ENCODE data around the gene PLPP3.
"Not testable (repeated sequence)": the region's sequence is repeated elsewhere in the genome, so short reads cannot be mapped to it uniquely, and the experiment has no call there.

Gene PLPP3

GRCh38 chr1:56625819-56626440 is 46.6 kb upstream of the PLPP3 start:
- no peak overlapping the region for H3K4me2 ChIP-seq (ENCODE audit: low read length)
- no peaks in the 10 kb centered on the region for H3K4me1 ChIP-seq
- H3K79me2 ChIP-seq, result no peaks in the 10 kb centered on the region
- no peak for TF ChIP-seq CTCF (IDR thresholded peaks at IDR 0.05)
- no peak overlapping the region for H3K27ac ChIP-seq
- H3K9ac ChIP-seq, result no peak overlapping the region
- H3K27me3 ChIP-seq (ENCODE audit: control insufficient read depth, insufficient read depth, low read length), result no peaks in the 10 kb centered on the region
- H3K36me3 ChIP-seq (ENCODE audit: control insufficient read depth, insufficient read depth, low read length), result no peaks in the 10 kb centered on the region
- no peaks in the 10 kb centered on the region for H3K9me3 ChIP-seq (ENCODE audit: control insufficient read depth, low read length)
- H3K4me3 ChIP-seq (ENCODE audit: low read depth, low read length), result no peak overlapping the region
- no peak overlapping the region for H2AFZ ChIP-seq

- H3K36me3 ChIP-seq (ENCODE audit: control insufficient read depth, insufficient read depth, low read length), result no peaks in the 10 kb centered on the region
- H3K4me3 ChIP-seq (ENCODE audit: low read depth, low read length), result no peak overlapping the region
- H3K9me3 ChIP-seq (ENCODE audit: control insufficient read depth, low read length), result no peaks in the 10 kb centered on the region
- no peak overlapping the region for H3K9ac ChIP-seq
- H2AFZ ChIP-seq, result no peak overlapping the region
- H3K27me3 ChIP-seq (ENCODE audit: control insufficient read depth, insufficient read depth, low read length), result no peaks in the 10 kb centered on the region
- no peak for TF ChIP-seq CTCF (IDR thresholded peaks at IDR 0.05)
- no peak overlapping the region for H3K27ac ChIP-seq
- H3K4me1 ChIP-seq, result no peaks in the 10 kb centered on the region
- no peaks in the 10 kb centered on the region for H3K79me2 ChIP-seq
- H3K4me2 ChIP-seq (ENCODE audit: low read length), result no peak overlapping the region
Observed at GRCh38 chr1:56617141-56617540, 37.8 kb upstream of the PLPP3 start.

GRCh38 chr1:56610770-56611169 is 31.4 kb upstream of the PLPP3 start:
- not testable (repeated sequence) for H3K27me3 ChIP-seq (ENCODE audit: control insufficient read depth, insufficient read depth, low read length); H3K9ac ChIP-seq; H3K9me3 ChIP-seq (ENCODE audit: control insufficient read depth, low read length); H3K4me2 ChIP-seq (ENCODE audit: low read length); H3K27ac ChIP-seq; H3K36me3 ChIP-seq (ENCODE audit: control insufficient read depth, insufficient read depth, low read length); H3K4me3 ChIP-seq (ENCODE audit: low read depth, low read length); H2AFZ ChIP-seq; H3K4me1 ChIP-seq; H3K79me2 ChIP-seq

- H3K27ac ChIP-seq; H3K9me3 ChIP-seq (ENCODE audit: control insufficient read depth, low read length); H2AFZ ChIP-seq; H3K36me3 ChIP-seq (ENCODE audit: control insufficient read depth, insufficient read depth, low read length); H3K27me3 ChIP-seq (ENCODE audit: control insufficient read depth, insufficient read depth, low read length); H3K4me2 ChIP-seq (ENCODE audit: low read length); H3K79me2 ChIP-seq; H3K4me1 ChIP-seq; H3K4me3 ChIP-seq (ENCODE audit: low read depth, low read length); H3K9ac ChIP-seq: not testable (repeated sequence)
Observed at GRCh38 chr1:56610097-56610496, 30.7 kb upstream of the PLPP3 start.

GRCh38 chr1:56595397-56596191 is 16.2 kb upstream of the PLPP3 start:
- not testable (repeated sequence) for H2AFZ ChIP-seq; H3K79me2 ChIP-seq; H3K27ac ChIP-seq; H3K9me3 ChIP-seq (ENCODE audit: control insufficient read depth, low read length); H3K4me3 ChIP-seq (ENCODE audit: low read depth, low read length); H3K27me3 ChIP-seq (ENCODE audit: control insufficient read depth, insufficient read depth, low read length); H3K36me3 ChIP-seq (ENCODE audit: control insufficient read depth, insufficient read depth, low read length); H3K9ac ChIP-seq; H3K4me1 ChIP-seq; H3K4me2 ChIP-seq (ENCODE audit: low read length)

GRCh38 chr1:56591909-56592308 is 12.5 kb upstream of the PLPP3 start:
- Histone ChIP-seq H3K9ac (no peak overlapping the region), H3K4me2 (ENCODE audit: low read length) (no peak overlapping the region), H2AFZ (no peak overlapping the region), H3K4me3 (ENCODE audit: low read depth, low read length) (no peak overlapping the region), H3K36me3 (ENCODE audit: control insufficient read depth, insufficient read depth, low read length) (no peaks in the 10 kb centered on the region), H3K4me1 (no peaks in the 10 kb centered on the region), H3K27me3 (ENCODE audit: control insufficient read depth, insufficient read depth, low read length) (no peaks in the 10 kb centered on the region), H3K27ac (no peak overlapping the region), H3K9me3 (ENCODE audit: control insufficient read depth, low read length) (no peaks in the 10 kb centered on the region), H3K79me2 (no peaks in the 10 kb centered on the region)
- TF ChIP-seq CTCF (IDR thresholded peaks at IDR 0.05), result no peak
